ENCODE measurements around the gene MLPH.

MLPH gene

GRCh38 chr2:237498341-237498740 lies 11.3 kb downstream of the MLPH start:
- DNase-seq = peak; percentile 42

DNA sequence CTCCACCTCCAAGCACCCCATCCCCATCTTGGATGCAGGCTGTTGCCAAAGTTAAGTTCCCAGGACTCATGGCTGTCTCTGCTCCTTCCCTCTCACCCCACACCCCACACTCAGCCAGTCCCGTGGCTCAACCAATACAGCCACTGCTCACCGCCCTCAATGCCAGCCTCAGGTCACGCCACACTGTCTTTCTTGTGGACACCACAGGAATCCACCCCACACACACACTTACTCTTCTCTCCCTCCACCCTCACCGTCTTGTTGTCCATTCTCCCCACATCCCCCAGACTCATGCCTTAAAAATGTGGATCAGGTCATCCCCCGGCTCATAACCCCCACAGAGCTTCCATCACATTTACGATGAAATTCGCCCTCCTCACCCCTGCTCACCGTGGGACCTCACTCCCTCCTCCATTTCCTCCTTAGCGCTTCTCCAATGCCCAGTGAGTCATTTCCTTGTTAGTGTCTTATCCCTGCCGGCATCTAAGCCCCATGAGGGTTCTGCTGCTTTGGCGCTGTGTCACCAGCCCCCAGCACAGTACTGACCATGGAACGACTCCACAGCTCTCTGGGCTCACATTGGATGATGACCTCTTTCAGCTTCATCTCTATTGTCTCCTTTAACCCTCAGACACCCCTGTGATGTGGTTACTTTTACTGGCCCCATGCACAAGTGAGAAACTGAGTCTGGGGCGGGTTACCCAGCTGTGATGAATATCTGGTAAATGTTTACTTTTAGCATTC lies 13.8 kb downstream of the MLPH start:
- peak; percentile 100 for DNase-seq

GRCh38 chr2:237501892-237502513 lies 15.0 kb downstream of the MLPH start:
- DNase-seq = peak; percentile 46

DNA sequence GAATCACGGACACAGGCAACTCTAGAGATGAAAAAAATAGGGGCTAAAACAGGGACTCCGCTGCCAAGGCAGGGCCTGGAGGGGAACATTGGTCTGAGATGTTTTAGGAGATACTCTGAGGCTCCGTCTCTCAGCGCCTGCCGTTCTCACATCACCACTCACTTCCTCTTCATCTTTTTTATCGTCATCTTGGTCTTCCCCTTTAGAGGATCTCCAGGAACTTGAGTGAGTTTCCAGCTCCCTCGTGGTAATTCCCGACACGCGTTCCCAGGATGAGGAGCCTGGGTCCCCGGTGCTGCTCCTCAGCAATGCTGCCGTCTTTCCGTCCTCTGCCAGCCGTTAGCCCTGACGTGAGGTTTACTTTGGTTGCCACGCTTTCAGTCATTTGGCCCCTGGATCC lies 16.1 kb downstream of the MLPH start:
- DNase-seq = no peak

DNA sequence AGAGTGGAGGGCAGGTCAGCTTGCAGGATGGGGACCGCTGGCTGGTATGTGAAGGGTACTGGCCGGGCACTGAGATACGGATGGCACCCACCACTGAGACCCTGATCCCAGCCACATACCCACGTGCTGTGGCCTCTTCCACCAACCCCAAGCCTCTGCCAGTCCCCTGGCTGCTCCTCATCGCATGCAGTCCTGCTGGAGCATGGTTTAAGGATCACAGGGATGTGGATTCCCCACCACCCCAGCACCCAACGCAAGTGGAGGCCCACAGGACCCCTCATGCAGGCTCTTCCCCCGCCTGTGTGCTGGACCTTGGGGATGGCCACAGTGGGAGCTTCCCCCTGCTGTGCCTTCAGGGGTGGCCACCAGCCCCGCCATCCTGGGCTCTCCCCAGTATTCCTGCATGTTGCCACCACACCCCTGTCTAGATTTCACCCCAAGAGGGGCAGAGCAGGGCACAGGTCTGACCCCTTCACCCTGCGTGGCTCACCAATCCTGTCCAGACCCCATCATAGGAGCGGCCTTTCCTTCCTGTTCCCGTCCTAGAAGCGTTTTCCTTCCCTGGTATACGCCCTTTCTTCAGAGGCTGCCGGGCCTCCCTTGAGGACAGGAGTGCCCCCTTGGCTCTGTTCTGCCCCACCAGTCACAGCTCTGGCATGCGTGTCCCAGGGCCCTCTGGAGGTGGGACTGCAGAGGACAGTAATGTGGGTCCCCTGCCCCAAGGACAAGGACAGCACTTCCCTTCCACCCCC lies 18.3 kb downstream of the MLPH start:
- no peak for DNase-seq

GRCh38 chr2:237507512-237507911 lies 20.5 kb downstream of the MLPH start:
- DNase-seq = no peak

DNA sequence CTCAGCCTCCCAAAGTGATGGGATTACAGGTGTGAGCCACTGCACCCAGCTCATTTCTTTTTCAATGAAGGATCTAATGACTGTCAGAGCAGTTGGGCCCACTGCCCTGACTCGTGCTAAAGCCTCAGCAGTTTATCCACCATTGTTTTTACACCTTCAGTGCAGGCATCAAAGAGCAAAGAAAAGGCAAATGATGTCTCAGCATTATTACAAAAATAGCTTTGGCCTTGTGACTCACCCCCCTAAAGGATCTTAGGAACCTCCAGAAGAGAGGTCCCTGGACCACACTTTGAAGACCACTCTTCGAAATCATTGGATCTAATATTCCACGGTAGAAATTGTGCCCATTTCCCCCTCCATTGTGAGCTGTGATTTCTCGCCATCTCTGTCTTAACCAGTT lies 21.3 kb downstream of the MLPH start:
- no peak for DNase-seq

- no peak for DNase-seq
Measured at GRCh38 chr2:237509151-237509550, 22.1 kb downstream of the MLPH start.

GRCh38 chr2:237509905-237510304 lies 22.9 kb downstream of the MLPH start:
- no peak for DNase-seq

DNA sequence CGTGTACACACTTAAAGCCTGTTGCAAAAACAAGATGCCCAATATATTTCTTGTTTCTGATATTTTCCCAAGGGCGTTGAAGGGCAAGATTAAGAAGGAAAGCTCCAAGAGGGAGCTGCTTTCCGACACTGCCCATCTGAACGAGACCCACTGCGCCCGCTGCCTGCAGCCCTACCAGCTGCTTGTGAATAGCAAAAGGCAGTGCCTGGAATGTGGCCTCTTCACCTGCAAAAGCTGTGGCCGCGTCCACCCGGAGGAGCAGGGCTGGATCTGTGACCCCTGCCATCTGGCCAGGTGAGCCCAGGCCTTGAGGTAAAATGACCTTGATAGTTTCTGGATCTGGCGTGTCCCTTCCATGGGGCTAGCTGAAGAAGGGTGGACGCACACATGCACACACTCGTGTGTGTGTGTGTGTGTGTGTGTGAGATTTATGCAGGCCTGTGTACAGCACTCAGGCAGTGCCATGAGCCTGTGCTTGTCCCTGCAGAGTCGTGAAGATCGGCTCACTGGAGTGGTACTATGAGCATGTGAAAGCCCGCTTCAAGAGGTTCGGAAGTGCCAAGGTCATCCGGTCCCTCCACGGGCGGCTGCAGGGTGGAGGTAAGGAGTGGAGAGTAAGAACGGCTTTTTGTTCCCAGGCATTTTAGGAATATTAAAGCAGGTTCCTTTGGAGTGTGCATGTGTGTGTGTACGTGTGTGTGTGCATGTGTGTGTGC lies 23.6 kb downstream of the MLPH start:
- DNase-seq = no peak

DNA sequence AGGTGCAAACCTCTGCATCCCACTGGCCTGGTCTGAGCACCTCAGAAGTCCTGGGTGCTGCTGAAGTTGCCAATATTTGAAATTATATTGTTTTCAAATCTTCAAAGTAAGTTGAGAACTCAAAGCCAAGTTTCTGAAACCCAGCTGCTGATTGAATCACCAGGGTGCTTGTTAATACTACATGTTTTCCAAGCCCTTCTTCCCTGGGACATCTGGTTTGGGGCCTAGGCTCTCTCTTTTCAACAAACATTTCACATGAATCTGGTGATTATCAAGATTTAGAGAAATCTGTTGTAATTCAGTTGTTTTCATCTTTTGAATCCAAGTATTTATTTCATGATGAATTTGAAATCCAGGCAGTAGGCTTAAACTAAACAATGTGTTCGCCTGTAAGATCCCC lies 24.4 kb downstream of the MLPH start:
- DNase-seq = no peak

DNA sequence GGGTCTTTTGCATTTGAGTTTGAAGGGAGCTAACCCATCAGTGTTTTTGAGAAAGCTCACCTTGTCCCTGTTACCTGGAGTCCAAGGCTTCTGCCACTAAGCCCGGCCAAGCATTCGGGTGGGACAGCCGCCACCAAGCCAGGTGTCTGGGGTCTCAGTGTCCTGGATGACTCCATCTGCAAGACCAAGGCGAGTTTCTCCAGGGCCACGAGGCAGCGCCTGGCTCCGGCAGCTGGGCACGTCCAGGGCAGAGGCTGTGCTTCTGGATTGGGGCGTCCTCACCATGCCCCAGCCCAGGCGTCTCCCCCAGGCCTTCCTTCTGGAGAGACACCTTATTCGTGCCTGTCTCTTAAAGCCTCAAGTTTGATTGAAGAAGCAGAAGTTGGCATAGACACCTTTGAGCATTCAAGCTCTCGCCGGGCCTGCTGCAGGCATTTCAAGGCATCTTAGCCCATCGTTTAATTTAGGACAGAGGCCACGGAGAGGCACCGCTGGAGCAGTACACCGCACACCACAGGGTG lies 24.9 kb downstream of the MLPH start:
- DNase-seq = no peak

GRCh38 chr2:237512774-237513466 lies 25.9 kb downstream of the MLPH start:
- peak; percentile 83 for DNase-seq

DNA sequence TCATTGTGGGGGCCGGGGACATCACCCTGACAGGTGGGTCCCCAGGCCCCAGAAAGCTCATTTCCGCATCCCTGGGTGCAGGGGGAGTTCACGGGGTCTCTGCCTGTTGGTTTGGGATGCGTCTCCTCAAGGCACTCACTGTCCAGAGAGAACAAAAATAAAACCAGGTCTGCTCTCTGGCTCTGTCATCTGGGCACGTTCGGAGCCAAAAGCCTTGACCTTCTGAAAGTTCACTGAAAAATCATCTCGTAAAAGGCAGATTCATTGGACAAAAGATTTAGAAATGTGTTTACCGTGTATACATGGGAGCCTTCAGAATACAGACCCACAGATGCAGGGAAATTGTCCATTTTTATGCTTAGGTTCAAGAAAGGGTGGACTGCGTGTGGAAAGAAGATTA lies 26.6 kb downstream of the MLPH start:
- no peak for DNase-seq

DNA sequence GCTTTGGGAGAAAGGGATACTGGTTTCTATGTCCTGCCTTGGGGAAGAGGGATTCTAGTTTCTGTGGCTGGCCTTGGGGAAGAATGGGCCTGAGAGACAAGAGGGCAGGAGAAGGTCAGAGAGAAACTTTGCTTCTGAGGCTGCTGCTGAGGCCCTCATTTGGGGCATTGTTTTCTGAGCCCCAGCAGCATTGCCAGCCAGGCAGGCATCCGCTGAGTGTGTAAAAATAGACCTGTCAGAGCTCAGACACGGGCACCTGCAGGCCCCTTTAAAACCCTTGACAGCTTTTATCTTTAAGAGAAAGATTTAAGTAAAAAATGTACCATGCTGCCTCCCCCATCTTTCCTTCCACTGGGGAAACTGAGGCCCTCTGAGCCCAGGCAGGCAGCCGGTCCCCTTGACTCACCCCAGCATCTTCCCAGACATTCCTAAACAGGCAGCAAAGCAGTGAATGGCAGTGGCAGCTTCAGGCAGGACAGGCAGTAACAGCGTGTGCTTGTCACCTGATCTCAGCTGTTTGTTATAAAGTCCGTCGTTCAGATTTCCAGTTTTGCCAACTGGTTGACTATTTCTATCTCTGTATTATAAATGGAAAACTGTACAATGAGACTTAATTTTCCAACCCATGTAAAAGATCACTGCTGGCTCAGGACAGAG lies 27.6 kb downstream of the MLPH start:
- DNase-seq = no peak

- DNase-seq = no peak
Measured at GRCh38 chr2:237515166-237515565, 28.1 kb downstream of the MLPH start.

DNA sequence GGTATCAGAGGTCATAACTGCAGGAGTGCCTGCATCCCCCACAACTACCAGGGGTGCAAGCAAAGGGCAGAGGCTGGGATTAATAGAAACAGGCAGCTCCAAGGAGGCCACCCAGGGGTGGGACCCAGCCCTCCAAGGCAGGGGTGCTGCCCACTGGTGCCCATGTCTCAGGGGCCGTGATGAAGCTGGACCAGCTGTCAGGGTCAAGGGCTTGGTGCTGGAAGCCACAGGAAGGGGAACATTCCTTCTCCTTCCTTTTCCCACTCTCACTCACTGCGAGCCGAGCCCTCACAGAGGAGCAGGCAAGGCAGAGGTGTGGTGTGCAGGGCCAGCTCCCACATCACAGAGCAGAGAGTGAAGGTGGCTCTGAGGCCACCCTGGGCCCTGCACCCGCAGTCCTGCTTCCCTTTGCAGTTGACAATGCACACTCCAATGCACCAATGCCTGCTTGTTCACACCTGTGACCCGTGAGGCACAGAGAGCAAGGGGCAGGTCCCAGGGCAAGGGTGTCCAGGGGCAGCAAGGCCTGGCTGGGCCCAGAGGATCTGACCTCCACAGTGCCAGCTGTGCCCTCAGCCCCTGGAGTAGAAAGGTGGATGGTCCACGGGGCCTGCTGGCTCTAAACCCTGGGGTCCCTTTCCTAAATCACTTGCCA lies 28.7 kb downstream of the MLPH start:
- no peak for DNase-seq

DNA sequence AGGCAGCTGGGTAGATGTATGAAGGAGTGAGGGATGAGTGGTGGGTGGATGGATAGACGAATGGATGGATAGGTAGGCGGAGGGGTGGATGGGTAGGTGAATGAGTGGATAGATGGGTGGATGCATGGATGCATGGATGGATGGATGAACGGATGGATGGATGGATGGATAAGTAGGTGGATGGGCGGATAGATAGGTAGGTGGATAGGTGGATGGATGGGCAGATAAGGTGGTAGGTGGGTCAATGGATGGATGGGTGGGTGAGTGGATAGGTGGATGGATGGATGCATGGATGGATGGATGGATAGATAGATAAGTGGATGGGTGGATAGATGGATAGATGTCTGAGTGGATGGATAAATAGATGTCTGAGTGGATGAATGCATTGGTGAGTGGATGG lies 30.1 kb downstream of the MLPH start:
- DNase-seq = no peak

DNA sequence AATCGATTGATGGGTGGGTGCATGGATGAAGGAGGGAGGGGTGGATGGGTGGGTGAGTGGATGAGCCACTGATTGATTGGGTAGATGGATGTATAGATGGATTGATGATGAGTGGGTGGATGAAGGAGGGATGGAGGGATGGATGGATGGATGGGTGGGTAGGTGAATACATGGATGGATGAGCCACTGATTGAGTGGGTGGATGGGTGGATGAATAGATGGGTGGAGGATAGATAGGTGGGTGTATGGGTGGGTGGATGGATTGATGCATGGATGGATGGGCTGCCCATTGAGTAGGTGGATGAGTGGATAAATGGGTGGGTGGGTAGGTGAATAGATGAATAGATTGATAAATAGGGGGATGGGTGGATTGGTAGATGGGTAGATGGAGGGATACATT lies 30.9 kb downstream of the MLPH start:
- DNase-seq = no peak

- no peak for DNase-seq
Measured at GRCh38 chr2:237519506-237520245, 32.6 kb downstream of the MLPH start.

All from fibroblast of skin of back (primary cell).